ENCODE results near the gene MAP3K2. TPM values are rescaled to one million over a fixed set of nuclear protein-coding genes. Genes with fewer than 3 reads are reported as not detected.

The MAP3K2 gene
- total and polyA plus RNA-seq, 4 donors: 5.9 to 46.2 (median 17.0) TPM

DNA sequence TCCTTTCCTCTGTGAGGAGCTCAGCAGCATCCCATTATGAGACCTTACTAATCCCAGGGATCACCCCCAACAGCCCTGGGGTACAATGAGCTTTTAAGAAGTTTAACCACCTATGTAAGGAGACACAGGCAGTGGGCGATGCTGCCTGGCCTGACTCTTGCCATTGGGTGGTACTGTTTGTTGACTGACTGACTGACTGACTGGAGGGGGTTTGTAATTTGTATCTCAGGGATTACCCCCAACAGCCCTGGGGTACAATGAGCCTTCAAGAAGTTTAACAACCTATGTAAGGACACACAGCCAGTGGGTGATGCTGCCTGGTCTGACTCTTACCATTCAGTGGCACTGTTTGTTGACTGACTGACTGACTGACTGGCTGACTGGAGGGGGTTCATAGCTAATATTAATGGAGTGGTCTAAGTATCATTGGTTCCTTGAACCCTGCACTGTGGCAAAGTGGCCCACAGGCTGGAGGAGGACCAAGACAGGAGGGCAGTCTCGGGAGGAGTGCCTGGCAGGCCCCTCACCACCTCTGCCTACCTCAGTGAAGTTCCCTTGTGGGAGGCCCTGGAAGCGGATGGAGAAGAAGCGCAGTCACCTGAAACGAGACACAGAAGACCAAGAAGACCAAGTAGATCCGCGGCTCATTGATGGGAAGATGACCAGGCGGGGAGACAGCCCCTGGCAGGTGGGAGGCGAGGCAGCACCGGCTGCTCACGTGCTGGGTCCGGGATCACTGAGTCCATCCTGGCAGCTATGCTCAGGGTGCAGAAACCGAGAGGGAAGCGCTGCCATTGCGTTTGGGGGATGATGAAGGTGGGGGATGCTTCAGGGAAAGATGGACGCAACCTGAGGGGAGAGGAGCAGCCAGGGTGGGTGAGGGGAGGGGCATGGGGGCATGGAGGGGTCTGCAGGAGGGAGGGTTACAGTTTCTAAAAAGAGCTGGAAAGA is 38.0 kb upstream of the MAP3K2 start:
- Histone ChIP-seq H3K36me3 (ENCODE audit: control insufficient read depth in 4 of 4, insufficient read depth in 3 of 4, low read depth in 1 of 4, low read length in 3 of 4) (peaks cover 4 to 31% (median 17%) of the 10 kb centered on the region in 4 donors), H3K9me3 (ENCODE audit: control insufficient read depth in 4 of 4, low read length in 3 of 4) (no peaks in the 10 kb centered on the region), H3K4me3 (ENCODE audit: low read depth in 1 of 3, low read length in 3 of 3) (no peak overlapping the region), H3K27me3 (ENCODE audit: control insufficient read depth in 4 of 4, insufficient read depth in 4 of 4, low read length in 3 of 4) (no peaks in the 10 kb centered on the region), H3K4me1 (ENCODE audit: control insufficient read depth in 4 of 4, insufficient read depth in 4 of 4, low read length in 3 of 4) (peaks cover 0 to 8% (median 6%) of the 10 kb centered on the region in 4 donors), H3K9ac (ENCODE audit: low read depth in 1 of 2, low read length in 2 of 2) (no peak overlapping the region), H3K27ac (ENCODE audit: low read depth in 1 of 2, low read length in 2 of 2) (no peak overlapping the region)
- TF ChIP-seq FOXA1 (IDR thresholded peaks at IDR 0.05): no peak
- TF ChIP-seq GABPA (IDR thresholded peaks at IDR 0.05 in 1 of 2, conservative IDR thresholded peaks at IDR 0.05 in 1 of 2): no peak
- no peak for TF ChIP-seq TAF1 (conservative IDR thresholded peaks at IDR 0.05)
- no peak for TF ChIP-seq NR2F2 (IDR thresholded peaks at IDR 0.05)
- TF ChIP-seq HNF4A (conservative IDR thresholded peaks at IDR 0.05): no peak
- no peak for TF ChIP-seq RAD21 (IDR thresholded peaks at IDR 0.05)
- no peak for TF ChIP-seq YY1 (IDR thresholded peaks at IDR 0.05)
- no peak for TF ChIP-seq RXRA (IDR thresholded peaks at IDR 0.05)
- no peak for TF ChIP-seq JUND (IDR thresholded peaks at IDR 0.05)
- no peak for TF ChIP-seq ZBTB33 (IDR thresholded peaks at IDR 0.05)
- TF ChIP-seq FOXA2 (IDR thresholded peaks at IDR 0.05): no peak
- TF ChIP-seq MAX (IDR thresholded peaks at IDR 0.05): no peak
- TF ChIP-seq CTCF (IDR thresholded peaks at IDR 0.05; ENCODE audit: low read depth, low read length, missing input control): no peak
- TF ChIP-seq, protein P1, sequence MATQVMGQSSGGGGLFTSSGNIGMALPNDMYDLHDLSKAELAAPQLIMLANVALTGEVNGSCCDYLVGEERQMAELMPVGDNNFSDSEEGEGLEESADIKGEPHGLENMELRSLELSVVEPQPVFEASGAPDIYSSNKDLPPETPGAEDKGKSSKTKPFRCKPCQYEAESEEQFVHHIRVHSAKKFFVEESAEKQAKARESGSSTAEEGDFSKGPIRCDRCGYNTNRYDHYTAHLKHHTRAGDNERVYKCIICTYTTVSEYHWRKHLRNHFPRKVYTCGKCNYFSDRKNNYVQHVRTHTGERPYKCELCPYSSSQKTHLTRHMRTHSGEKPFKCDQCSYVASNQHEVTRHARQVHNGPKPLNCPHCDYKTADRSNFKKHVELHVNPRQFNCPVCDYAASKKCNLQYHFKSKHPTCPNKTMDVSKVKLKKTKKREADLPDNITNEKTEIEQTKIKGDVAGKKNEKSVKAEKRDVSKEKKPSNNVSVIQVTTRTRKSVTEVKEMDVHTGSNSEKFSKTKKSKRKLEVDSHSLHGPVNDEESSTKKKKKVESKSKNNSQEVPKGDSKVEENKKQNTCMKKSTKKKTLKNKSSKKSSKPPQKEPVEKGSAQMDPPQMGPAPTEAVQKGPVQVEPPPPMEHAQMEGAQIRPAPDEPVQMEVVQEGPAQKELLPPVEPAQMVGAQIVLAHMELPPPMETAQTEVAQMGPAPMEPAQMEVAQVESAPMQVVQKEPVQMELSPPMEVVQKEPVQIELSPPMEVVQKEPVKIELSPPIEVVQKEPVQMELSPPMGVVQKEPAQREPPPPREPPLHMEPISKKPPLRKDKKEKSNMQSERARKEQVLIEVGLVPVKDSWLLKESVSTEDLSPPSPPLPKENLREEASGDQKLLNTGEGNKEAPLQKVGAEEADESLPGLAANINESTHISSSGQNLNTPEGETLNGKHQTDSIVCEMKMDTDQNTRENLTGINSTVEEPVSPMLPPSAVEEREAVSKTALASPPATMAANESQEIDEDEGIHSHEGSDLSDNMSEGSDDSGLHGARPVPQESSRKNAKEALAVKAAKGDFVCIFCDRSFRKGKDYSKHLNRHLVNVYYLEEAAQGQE (IDR thresholded peaks at IDR 0.05): no peak
- TF ChIP-seq HNF4G (IDR thresholded peaks at IDR 0.05): no peak
- no peak for TF ChIP-seq EGR1 (IDR thresholded peaks at IDR 0.05; ENCODE audit: low read depth in 2 of 2)
- no peak for TF ChIP-seq SP1 (IDR thresholded peaks at IDR 0.05)
- no peak for TF ChIP-seq ATF3 (IDR thresholded peaks at IDR 0.05)
- no peak for DNase-seq (ENCODE audit: low spot score)
- WGBS: 94% methylated on average over 16 of the region's 16 CpGs

Measured in liver (tissue), 9 donors.